ENCODE results near the gene GPR156. TPM values are rescaled to one million over a fixed set of nuclear protein-coding genes. Genes with fewer than 3 reads are reported as not detected.

The GPR156 gene
- total RNA-seq, 1 donor from 2014 or later = 1.4 TPM

- no peak for DNase-seq (ENCODE audit: low read depth)
- no peak for TF ChIP-seq CTCF (conservative IDR thresholded peaks at IDR 0.05; ENCODE audit: low read depth, low read length)
- no peak overlapping the region for H3K4me3 ChIP-seq (ENCODE audit: low read depth, low read length)
Measured at GRCh38 chr3:120148187-120148949, 136.7 kb downstream of the GPR156 start.

GRCh38 chr3:120147072-120147871 is 137.8 kb downstream of the GPR156 start:
- H3K4me3 ChIP-seq (ENCODE audit: low read depth, low read length) = no peak overlapping the region
- DNase-seq (ENCODE audit: low read depth) = no peak
- TF ChIP-seq CTCF (conservative IDR thresholded peaks at IDR 0.05; ENCODE audit: low read depth, low read length) = peak; percentile 40

GRCh38 chr3:120145542-120146285 is 139.3 kb downstream of the GPR156 start:
- TF ChIP-seq CTCF (conservative IDR thresholded peaks at IDR 0.05; ENCODE audit: low read depth, low read length) = no peak
- no peak overlapping the region for H3K4me3 ChIP-seq (ENCODE audit: low read depth, low read length)
- DNase-seq (ENCODE audit: low read depth) = peak; percentile 87

- DNase-seq (ENCODE audit: low read depth) = peak; percentile 85
- no peak overlapping the region for H3K4me3 ChIP-seq (ENCODE audit: low read depth, low read length)
- TF ChIP-seq CTCF (conservative IDR thresholded peaks at IDR 0.05; ENCODE audit: low read depth, low read length) = peak; percentile 48
Measured at GRCh38 chr3:120144267-120144666, 140.8 kb downstream of the GPR156 start.

- TF ChIP-seq CTCF (conservative IDR thresholded peaks at IDR 0.05; ENCODE audit: low read depth, low read length) = no peak
- no peak for DNase-seq (ENCODE audit: low read depth)
- no peak overlapping the region for H3K4me3 ChIP-seq (ENCODE audit: low read depth, low read length)
Measured at GRCh38 chr3:120143676-120144075, 141.3 kb downstream of the GPR156 start.

- no peak for TF ChIP-seq CTCF (conservative IDR thresholded peaks at IDR 0.05; ENCODE audit: low read depth, low read length)
- H3K4me3 ChIP-seq (ENCODE audit: low read depth, low read length) = no peak overlapping the region
- DNase-seq (ENCODE audit: low read depth) = no peak
Measured at GRCh38 chr3:120142236-120142635, 142.8 kb downstream of the GPR156 start.

Measured in epithelial cell of proximal tubule (primary cell).